Gastroesophageal sphincter (tissue), 3 donors: ENCODE results near the gene KIF5C.

Experiments used
- CTCF ChIP-seq, 4 experiments: fragments of 200-600 bp in 2 of 4; fragments of 450-650 bp in 2 of 4; sonication (generic) in 1 of 4; IDR thresholded peaks; one replicate each; pipeline ENCODE4 v1.5.1; 2017 to 2019; ENCODE audit warnings: antibody characterized with exemption in 4 of 4, mild to moderate bottlenecking in 2 of 4, moderate library complexity in 2 of 4
- EP300 ChIP-seq: sonication (generic); formaldehyde crosslinking; IDR thresholded peaks from one replicate; pipeline ENCODE4 v1.6.1; 2017; ENCODE audit warnings: antibody characterized with exemption, mild to moderate bottlenecking
- POLR2A ChIP-seq, 2 donors: fragments of 450-650 bp; IDR thresholded peaks; one replicate each; pipeline ENCODE4 v1.6.1; 2017; ENCODE audit warnings: antibody characterized with exemption in 2 of 2, mild to moderate bottlenecking in 2 of 2, moderate library complexity in 1 of 2
- POLR2AphosphoS5 ChIP-seq: sonication (generic); formaldehyde crosslinking; IDR thresholded peaks from one replicate; pipeline ENCODE4 v1.6.1; 2017; ENCODE audit warnings: antibody characterized with exemption

- TF ChIP-seq CTCF (IDR thresholded peaks at IDR 0.05) = no peak
- TF ChIP-seq EP300 = no peak
- no peak for TF ChIP-seq POLR2AphosphoS5
- no peak for TF ChIP-seq POLR2A (IDR thresholded peaks at IDR 0.05)
Measured at GRCh38 chr2:148984449-148984848, 109.4 kb downstream of the KIF5C start.
